HT-29 (cell line): ENCODE results near the gene CPXM2. TPM values are rescaled to one million over a fixed set of nuclear protein-coding genes. Genes with fewer than 3 reads are reported as not detected.

Experiments
- DNase-seq: peaks from one replicate; pipeline ENCODE4 v3.0.0-alpha.2; 2015; ENCODE audit warnings: low spot score
- total RNA-seq: library from RNA; depleted of rRNA; stranded (reverse); fragments of >200 nt; shearing (Covaris generic); gene quantifications from 2 replicates; pipeline ENCODE4 v1.2.3, GENCODE V29; 2014; rRNA removed

CPXM2 gene
- total RNA-seq, result not detected in 2 replicates

DNA sequence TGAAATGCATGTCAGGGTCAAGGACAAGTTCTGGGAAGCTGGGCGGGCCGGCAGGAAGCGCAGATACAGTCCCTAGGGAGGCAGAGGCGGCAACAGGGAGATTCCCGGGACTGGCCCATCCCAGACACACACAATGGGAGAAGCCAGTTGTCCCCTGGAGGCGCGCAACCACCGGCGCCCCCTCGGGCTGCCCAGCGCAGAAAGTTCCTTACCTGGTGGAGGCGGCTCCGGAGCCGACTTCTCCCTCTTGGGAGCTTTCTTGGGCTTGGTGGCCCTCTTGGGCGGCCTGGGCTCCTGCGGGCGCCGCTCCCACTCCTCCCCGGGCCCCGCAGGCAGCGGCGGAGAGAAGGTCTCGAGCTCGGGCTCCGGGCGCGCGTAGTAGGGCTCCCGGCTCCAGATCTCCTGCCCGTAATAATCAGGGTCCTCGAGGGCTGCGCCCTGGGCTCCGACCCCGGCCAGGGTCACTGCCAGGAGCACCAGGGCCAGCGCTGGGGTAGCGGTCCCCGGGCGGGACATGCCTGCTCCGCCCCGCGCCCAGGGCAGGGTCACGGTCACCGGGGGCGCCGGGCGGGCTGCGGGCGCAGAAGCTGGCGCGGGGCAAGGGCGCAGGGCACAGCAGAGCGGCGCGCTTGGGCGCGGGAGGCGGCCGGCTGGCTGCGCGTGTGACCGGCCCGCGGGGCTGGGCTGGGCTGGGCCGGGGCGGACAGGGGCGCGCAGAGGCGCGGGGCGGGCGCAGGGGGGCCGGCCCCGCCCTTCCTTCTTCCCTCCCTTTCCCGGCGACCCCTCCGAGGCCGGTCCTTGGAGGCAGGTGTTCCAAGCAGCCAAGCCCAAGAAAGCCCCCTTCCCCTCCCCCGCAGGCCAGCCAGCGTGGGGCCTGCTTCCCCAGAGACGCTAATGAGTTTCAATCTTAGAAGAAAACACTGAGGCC, at the start of gene CPXM2:
TSS of gene CPXM2 (minus strand) at position 664 of the 928 bp plus-strand sequence. CDS start at position 516, 148 bp downstream.
- no peak for DNase-seq

DNA sequence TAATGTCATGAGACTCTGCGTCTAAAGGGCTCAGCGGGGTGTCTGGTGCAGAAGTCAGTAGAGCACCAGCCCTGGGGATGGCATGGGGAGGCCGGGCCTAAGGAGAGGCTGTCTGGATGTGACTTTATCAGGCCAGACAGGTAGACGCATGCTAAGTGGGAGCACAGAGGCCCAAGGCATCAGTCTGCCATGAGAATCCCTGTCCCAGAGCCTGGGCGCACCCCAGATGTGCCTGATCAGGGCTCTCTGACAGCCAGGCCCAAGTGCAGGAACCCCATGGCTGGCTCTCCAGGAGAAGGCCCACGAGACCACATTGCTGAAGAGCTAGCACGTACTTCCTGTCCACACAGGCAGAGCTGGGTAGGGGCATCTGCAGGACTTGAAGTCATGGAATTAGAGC, 48.0 kb upstream of the CPXM2 start:
- DNase-seq, result no peak

DNA sequence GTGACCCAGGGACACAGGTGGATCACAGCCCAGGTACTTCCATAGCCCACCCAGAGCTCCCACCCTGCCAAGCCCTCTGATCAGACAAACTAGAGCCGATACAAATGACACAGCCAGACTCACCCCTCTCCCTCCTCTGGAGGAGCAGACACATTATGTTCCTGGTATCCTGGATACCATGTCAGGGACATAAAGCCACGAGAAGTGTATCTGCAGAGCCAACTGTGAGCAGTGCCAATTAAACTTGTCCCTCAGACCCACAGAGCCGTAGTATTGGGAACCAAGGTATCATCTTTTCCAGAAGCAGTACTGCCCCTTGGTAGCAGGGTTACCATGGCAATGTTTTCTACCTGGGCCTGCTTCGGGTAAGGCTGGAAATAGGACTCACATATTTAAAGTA, 47.3 kb upstream of the CPXM2 start:
- DNase-seq, result no peak

DNA sequence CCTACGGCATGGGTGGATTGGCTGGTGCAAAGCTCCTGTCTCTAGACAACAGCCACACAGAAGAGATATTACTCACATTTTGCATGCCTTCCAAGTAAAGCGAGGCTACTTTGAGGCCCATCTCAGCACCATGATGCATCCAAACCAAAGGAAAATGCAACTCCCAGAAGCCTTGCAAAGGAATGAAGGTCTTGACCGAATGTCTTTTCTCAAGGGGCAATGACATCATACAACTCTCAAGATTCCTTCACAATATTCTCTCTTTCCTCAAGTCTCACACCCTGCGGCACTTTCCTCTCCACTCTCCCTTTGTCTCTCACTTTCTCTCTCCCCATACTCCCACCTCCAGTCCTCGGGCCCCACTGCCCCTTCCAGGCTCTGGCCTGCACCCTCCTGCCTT, 44.8 kb upstream of the CPXM2 start:
- DNase-seq, result no peak

DNA sequence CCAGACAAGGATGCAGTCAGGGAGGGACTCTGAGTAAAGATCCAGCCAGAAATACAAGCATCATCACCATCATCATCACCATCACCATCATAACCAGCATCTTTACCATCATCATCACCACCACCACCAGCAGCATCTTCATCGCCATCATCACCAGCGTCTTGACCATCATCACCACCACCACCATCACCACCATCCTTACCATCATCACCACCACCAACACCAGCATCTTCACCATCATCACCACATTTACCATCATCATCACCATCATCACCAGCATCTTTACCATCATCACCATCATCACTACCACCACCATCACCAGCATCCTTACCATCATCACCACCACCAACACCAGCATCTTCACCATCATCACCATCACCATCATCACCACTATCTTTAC, 44.1 kb upstream of the CPXM2 start:
- DNase-seq, result no peak

DNA sequence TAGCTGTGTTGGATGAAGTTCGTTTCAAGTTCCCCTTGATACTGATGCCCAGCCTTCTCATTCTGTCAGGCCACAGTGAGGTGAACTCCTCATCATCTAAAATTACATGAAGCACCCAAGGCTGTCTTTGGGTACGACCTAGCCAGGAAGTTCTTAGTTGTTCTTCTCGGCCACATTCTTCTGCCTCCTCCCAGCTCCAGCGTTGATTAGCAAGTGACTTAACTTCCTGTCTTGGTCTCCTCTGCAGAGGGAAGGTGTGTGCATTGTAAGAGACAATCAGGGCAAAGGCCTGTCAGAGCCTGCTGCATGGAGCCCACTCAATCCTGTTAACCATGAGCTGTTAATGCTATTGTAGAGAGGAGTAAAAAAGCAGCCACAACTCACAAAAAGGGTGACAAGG, 43.2 kb upstream of the CPXM2 start:
- DNase-seq, result no peak

DNA sequence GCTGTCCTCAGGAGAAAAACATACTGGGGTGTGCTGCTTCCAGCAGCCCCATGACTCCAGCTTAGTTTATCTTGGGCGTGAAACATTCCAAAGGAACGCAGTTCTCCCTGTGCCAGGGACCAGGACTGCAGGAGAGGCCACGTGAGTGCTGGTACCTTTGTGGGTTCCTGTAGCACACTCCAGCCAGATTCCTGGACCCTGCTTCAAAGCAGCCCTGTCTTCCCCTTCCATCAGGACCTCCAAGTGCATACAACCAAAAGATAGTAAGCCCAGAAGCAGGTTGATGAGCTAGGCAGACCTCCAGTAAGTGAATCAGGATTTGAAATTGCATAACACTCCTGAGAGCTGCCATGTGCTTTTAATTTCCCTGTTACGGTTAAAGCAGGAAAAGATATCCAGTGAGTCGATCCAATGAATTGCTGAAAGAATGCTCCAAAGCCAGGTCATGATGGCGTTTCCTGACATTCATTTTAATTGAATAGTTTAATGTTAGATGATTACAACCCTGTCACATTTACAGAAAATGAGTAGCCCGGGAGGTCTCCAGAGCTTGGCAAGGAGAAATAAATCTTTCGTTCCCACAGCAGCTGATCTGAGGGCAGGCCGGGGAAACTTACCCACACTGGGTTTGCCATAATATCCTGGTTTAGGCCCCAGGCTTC, 38.9 kb upstream of the CPXM2 start:
- no peak for DNase-seq

DNA sequence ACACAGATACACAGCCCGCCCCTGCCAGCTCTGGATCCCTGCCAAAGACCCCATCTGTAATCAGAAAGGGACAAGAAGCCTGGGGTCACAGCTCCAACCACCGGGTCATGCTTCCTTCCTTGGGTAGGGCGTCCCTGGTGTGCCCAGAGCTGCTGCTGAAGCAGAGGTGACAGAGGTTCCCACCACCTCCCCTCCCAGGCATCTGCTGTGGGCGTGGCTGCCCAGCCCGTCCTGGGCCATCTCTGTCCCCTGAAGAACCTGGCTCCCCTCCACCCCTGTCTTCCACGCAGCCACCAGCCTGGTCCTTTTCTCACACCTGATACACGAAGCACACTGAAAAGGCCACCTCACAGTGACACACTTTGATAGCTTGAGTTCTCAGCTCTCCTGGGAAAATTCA, 38.2 kb upstream of the CPXM2 start:
- DNase-seq, result no peak

DNA sequence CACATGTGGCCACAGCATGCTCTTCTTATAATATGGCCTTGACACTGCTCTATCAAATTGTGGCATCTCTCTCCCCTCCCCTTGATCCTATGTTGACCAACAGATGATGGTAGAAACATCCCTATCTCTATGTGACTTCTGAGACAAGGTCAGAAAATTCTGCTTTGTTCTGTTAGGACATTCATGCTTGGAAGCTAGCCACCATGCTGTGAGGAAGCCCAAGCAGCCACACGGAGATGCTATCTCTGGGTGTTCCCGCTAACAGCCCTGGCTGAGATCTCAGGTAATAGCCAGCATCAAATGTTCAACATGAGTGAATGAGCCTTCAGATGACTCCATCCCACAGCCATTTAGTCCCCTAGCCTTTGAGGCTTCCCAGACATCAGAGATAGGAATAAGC, 36.8 kb upstream of the CPXM2 start:
- DNase-seq, result no peak

DNA sequence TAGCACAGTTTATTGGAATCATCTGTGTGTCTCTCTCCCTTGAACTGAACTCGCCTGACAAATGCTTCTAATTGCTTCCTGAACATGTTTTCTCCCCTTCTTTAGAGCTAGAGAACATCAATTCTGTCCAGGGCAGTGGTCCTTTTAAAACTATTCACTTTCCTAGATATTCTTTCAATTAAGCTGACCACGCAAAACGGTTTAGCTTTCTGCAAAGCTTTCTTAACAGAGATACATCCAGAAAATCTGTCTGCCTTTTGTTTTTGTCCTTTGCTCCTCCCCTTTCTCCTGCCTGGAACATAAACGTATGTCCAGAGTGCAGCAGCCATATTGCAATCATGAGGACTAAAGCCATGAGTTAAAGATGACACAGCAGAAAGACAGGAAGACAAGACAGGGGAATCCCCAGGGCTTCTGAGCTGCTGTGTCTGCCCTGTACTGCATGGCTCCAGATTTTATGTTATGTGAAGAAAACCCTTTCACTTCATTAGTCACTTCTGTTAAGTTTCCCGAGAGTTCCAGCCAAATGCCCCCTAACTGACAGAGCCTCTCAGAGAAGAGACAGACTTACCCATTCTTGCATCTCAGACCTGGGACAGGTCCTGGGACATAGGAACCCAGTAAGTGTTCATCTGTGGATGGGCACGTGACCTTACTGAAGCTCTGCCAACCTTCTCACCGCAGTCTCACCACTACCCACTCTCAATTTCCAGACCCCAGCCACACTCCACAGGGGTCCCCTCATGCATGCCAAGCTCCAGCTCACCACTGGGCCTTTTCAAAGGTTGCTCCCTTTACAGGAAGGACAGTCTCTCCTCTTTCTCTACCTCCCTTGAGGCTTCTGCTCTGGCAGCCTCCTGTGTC, 35.0 kb upstream of the CPXM2 start:
- DNase-seq, result no peak

DNA sequence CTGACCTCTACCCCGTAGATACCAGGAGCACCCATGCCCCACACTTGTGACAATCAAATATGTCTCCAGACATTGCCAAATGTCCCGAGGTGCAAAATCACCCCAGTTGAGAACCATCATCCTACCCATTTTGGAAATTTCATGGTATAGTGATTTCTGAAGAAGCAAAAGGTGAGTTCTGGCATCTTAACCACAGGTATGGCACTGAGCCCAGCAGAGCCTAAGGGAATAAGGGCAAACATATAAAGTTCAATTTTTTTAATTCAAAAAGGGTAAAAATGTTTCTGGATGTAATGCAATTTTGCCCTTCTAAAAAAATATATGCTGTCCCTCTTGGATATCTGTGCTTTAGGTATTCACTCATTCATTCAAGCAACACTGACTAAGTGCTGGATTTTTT, 30.5 kb upstream of the CPXM2 start:
- no peak for DNase-seq

DNA sequence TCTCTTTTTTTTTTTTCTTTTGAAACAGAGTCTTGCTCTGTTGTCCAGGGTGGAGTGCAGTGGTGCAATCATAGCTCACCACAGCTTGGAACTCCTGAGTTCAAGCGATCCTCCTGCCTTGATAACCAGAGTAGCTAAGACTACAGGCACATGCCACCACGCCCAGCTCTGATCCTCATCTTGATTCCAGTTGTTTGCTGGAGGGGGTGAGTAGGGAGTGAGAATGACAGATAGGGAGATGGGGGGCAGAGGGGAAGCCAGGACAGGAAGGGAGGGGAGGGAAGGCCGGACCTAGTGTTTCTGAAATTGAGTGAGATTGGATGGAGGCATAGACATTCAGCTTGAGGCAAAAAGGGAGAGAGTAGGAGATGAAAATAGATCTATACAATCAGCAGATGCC, 25.2 kb upstream of the CPXM2 start:
- no peak for DNase-seq

DNA sequence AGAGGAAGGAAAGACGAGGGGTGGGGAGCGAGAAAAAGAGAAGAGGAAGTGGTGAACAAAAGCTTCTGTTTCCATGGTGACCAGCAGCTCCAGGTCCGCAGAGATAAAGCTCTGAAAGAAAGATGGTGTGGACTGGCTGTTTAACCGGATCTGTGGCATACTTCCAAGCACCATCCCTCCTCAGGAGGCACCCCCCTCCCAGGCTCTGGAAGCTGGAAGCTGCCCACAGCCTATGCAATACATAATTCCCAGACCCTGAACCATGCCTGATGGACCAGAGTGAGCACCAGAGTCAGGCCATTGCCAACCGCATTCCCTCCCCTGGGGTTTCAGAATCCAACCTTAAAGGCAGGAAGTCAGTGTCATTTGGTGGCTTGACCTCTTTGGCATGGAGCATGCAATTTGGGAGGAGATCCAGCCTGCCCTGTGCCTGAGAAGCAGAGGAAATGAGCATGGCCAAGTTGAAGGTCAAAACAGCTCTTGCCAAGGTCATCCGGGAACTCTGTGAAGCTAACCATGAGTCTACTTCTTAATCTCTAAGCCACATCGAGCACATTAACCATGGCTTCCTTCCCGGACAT, 22.2 kb upstream of the CPXM2 start:
- no peak for DNase-seq

DNA sequence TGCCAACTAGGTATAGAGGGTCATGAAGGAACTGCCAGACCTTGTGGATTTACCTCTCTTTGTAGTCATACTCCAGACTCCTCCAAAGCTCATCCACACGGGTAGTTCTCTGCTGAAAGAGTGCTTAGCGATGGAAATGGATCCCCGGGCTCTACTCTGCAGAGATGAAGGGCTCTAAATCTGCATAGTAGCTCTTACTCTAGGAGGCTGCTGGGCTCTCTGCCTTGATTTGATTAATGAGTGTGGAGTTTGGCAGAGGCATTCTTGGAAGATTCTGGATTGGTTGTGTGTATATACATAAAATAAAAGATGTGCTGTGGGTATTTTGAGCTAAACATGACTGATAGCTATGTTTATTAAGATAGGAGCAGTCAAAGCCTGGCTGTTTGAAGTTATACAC, 21.3 kb upstream of the CPXM2 start:
- no peak for DNase-seq

DNA sequence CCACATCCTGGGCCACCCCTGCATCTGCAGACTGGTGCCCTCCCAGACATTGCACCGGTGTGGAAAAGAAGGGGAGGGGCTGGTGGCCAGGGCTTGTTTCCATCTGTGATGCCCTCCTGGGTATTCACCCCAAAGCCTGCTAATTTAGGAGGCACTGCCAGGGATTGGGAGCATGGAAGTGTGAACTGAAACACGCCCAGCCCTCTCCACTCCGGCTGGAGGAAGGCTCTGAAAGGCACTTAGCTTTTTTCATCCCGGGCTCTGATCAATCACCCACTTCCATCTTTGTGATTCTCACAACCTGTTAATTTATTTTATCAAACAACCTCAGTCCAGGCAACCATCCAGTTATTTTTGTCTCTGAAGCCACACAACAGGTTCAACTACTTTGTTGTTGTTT, 20.9 kb upstream of the CPXM2 start:
- DNase-seq, result no peak

DNA sequence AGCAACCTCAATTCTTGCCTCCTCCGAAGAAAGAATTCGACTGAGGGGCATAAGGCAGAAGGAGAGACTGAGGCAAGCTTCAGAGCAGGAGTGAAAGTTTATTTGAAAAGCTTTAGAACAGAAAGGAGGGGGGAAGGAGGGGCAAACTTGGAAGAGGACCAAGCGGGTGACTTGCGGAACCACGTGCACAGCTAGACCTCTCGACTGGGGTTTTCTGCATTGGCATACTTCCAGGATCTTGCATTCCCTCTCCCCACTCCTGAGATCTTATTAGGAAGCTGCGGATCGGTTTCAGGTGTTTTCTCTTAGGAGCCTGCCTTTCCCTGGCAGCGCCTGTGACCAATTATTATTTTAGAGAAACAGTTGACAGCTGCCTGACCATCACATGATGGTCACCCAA, 20.3 kb upstream of the CPXM2 start:
- no peak for DNase-seq

DNA sequence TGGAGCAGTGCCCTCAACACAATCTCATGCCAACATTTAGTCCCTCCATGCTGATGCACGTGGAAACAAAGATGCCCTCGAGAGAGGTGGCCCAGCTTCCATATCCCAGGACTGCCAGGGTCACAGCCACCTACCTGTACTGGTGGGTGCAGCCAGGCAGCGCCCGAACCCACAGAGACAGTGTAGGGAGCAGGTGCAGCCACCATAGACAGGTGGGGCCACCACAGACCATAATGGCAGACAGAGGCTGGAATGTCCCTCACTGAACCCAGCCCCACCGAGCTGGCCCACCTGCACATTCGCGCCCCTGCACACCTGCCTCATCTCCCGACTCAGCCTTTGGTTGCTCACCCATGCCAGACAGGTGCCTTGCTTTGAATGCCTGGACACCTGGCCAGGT, 18.3 kb upstream of the CPXM2 start:
- DNase-seq, result no peak

DNA sequence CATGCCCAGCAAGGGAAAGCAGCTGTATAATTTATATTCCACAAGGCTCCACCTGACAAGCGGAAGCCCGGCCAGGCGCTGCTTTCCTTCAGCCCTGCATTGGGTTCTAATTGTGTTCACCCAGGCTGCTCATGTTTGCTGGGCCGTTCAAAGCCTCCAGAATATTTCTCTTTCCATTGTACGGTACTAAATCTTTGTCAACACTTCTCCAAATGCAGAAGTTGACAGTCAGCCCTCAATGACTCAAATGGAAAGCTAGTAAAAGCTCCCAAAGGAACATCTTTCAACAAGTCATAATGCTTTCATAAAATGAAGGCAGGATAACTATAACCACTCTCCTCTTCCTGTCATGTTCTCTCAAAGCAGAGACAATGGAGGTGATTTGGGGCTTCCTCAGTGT, 17.8 kb upstream of the CPXM2 start:
- DNase-seq, result no peak

DNA sequence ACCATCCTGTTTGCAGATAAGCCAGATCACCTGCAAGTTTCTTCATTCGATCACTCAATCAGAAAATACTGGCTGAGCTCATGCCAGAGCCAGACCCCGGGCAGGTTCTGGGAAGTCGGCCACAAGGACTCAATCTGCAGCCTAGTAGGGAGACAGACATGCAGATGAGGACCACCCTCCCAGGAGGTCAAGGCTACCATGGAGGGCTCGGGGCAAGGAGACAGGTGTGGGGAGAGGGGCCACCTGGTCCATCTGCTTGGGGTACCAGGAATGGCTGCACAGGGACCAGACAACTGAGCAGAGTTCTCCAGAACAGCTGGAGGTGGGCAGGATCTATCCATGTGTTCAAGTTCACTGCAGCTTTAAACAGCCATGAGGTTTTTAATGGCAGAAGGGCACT, 16.8 kb upstream of the CPXM2 start:
- DNase-seq, result no peak

DNA sequence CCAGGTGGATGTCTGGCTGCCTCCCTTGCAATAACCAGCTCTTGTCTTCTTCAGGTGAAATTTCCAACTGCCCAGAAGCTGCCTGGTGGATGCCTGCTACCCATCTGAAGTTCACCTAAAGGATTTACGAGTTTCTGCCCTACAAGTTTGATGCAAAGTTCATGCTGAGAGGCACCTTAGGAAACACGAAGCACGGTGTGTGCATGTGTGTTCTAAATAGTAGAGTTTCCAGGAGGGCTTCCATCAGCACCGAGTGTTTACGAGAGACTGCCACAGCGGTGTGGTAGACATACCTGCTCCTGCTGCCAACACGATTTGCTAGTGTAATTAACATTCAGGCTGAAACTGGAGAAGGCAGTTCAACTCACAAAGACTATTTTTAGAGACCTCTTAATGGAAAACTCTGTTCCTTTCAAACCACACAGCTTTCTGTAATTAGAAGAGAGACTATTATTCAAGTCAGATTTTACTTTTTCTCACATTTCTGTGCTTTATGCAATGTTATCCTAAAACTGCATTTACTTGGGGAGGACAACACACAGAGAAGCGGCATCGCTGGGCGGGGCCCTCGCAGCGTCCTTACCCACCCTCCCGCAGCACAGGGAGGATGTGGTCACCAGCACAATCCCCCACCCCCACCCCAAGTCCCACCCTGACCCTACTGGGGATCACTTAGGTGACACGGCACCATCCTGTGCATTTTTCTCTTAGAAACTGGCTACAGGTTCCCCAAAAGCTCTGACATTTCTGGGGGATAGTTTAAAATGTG, 15.5 kb upstream of the CPXM2 start:
- DNase-seq, result no peak

DNA sequence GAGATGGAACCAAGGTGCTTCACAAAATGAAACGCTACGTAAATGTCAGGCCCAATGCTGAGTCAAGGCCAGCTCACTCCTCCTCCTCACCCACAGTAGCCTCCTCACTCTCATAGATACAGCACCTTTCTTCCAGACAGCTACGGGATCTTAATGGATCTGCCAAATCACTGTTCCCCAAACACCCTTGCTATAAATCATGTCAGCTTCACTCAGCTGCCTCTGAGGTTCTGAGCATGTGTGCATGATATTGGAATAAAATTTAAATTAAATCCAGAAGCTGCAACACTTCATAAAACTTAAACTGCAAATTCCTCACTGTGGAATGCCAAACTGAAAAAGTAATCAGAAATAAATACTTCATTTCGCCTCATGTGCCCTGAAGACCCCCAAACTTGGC, 14.7 kb upstream of the CPXM2 start:
- DNase-seq, result no peak
